ENCODE results near the gene UQCR10.

Gene UQCR10

GRCh38 chr22:29767171-29768051 lies at the start of gene UQCR10:
UQCR10 (plus strand) TSS chr22:29767369; CDS start chr22:29767399, 30 bp downstream.
- DNase-seq, result peak; percentile 94

- DNase-seq, result no peak
Measured at GRCh38 chr22:29717789-29718188, 49.4 kb upstream of the UQCR10 start.

DNA sequence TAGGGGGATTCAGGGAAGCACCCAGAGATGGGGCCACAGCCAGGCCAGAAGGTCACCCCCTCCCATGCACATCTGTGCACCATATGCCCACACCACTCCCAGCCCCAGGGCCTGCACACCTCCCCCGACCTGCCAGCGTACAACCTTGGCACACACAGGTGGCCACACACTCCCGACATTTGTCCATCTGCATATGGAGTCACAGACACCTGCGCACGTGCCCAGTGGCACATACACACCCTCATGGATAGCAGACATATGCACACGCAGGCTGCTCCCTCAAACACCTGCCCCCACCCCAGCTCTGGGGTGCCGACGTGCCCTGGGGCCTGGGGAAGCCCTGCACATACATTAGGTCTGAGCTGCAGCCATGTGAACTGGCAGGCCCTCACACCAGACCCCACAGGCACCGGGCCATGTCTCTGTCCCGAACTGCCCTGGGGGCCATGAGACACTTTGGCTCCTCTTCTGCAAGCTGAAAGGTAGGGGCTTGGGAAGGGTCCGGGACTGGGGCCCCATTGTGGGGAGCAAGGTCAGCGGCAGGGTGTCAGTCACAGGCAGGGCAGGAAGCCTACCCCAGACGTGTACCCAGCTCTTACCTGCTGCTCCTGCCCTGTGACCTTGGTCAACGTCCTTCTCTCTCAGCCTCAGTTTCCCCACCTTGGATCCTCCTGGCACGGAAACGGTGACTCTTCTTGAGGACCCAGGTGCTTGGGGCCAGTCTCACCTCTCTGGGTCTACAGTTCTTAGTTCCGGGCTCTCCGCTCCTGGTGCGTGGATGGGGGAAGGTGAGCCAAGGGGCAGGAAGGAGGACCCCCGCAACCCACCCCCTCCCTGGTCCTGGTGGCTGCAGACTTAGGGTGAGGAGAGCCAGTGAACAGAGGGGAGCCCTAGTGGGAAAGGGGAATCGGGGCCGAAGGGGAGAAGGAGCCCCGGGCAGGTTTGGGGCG lies 47.9 kb upstream of the UQCR10 start:
- no peak for DNase-seq

GRCh38 chr22:29719899-29720645 lies 47.1 kb upstream of the UQCR10 start, which contains the start of gene CABP7:
CABP7 (plus strand) TSS chr22:29720003; CDS start chr22:29720425, 422 bp downstream.
- DNase-seq, result no peak

DNA sequence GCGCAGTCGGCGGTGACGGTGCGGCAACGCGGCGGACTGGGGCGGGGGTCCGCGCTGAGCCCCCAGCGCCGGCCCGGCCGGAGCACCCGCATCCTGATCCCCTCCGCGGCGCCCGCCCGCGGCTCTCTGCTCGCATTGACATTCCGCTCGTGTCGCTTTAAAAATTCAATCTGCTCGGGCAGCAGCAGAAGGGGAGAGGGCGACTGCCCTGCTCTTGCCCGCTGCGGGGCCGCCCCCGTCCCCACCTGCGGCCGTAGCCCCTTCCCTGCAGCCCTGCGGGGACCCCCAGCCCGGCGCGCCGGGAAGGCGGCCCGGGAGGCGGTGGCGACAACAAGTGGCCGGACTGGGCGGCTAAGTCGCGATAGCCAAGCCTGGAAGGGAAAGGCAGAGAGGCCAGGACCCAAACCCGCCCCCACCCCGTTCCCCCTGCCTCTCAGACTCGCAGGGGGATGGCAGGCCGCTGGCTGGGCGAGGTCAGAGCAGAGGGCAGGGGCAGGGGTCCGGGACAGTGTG lies 46.3 kb upstream of the UQCR10 start:
- DNase-seq, result no peak

DNA sequence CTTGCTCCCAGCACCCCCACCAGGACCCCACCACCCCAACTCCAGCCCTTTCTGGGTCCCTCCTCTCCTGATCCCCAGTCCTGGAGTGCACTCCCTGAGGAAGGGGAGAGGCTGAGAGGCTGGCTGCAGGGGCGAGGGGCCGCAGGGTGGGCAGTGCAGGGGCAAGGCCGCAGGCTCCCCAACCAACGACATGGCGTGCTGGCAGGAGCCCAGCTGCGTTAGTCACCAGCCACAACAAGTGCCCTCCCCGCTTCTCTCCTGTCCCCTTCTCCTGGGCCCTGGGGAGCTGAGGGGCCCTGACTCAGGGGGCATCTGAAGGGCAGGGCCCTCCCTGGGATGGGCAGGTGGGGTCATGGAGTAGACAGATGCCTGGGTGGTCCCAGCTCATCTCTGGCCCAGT lies 45.0 kb upstream of the UQCR10 start:
- DNase-seq, result no peak

- no peak for DNase-seq
Measured at GRCh38 chr22:29722587-29722986, 44.6 kb upstream of the UQCR10 start.

GRCh38 chr22:29723766-29724165 lies 43.4 kb upstream of the UQCR10 start:
- DNase-seq, result no peak

GRCh38 chr22:29724843-29725242 lies 42.3 kb upstream of the UQCR10 start:
- no peak for DNase-seq

DNA sequence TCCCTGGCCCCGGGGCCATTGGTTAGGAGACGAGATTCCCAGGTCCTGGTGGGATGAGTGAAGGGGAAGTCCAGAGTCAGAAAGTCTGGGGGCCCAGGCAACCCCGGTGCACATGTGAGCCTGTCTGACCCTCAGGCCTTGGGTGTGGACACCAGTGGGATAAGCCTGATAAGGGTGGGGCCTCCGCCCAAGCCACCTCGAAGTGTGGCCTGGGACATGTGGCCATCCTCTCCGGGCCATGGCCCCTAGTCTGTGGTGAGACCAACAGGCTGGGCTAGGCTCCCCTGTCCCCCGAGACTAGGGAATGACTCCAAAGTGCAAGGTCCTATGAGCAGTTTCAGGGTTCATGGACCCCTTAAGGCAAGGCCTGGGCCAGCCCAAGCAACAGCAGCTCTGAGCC lies 41.1 kb upstream of the UQCR10 start:
- DNase-seq, result no peak

DNA sequence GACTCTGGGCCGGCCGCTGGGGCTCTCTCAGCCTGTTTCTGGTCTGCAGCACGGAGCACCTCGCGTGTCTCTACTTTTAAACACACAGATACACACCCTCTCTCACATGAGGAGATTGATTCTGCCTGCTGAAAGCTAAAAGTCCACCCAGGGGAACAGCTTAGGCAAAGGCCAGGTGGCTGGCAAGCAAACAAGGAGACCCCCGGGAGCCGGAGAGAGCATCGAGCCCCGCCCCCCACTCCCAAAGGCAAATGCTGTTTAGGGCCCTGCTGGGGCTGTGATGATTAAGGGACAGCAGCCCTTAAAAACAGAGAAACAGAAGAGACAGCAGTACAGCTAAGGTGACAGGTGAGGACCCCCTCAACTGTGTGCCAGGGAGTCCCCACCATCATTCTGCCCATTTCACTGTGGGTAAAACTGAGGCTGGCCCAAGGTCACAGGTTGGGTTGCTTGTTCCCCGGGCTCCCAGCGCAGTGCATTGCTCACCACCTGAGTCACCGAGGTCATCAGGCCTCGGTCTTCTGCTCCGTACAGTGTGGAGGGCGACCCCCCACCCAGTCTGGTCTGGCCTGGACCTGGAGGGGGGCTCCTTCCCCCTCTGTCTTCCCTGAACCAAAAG lies 40.5 kb upstream of the UQCR10 start:
- no peak for DNase-seq

GRCh38 chr22:29727131-29727523 lies 40.0 kb upstream of the UQCR10 start:
- DNase-seq, result no peak

- DNase-seq, result no peak
Measured at GRCh38 chr22:29729161-29729560, 38.0 kb upstream of the UQCR10 start.

- DNase-seq, result no peak
Measured at GRCh38 chr22:29731058-29731850, 35.9 kb upstream of the UQCR10 start.

GRCh38 chr22:29732883-29733282 lies 34.3 kb upstream of the UQCR10 start:
- no peak for DNase-seq

DNA sequence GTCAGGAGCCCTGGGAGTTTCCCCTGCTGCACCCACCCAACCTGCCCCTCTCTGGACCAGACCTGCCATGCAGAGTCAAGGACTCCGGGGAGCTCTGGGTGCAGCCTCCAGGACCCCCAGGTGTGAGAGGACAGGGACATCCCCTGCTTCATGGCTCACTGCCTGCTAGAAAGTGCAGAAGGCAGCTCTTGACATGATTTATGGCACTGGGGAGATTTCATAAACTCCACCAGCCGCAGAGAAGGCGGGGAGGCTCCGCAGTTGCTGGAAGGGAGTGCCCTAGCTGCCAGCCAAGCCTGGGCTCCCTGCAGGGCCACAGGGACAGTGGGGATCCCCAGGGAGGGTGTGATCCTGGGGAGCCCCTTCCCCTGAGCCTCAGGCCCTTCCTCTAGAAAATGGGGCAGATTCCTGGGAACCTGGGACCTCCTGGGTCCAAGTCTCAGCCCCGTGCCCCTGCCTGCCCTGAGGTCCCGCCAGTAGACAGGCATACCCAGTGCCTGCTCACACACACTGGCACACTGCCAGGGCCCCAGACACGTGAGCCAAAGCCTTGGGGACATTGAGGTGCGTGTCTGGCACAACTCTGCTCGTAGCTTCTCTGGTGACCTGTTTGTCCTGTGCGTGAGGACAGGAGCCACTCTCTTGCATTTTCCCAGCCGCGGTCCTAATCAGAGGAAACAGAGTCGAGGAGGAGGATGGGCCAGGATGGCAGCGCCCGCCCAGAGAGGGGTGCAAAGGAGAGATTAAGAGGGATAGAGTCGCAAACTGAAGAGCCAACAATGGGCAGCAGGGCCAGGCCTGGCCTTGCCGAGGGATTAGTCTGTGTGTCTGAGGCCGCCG lies 33.6 kb upstream of the UQCR10 start:
- no peak for DNase-seq

DNA sequence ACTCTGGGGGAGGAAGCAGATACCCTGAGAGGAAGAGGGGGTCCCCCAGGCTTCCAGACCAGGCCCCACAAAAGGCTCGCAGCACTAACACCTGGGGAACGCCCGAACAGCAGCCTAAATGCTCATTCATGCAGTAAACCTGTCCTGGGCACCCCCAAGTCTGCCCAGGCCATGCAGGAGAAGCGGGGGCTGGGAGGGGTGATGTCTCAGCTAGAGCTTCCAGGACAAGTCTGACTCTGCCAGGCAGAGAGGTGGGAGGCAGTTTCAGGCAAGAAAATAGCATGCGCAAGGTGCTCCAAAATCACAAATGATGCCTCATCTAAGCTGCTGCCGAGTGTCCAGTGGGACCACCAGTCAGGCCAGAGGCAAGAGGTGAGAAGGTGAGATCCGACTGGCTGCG lies 32.8 kb upstream of the UQCR10 start:
- DNase-seq, result no peak

DNA sequence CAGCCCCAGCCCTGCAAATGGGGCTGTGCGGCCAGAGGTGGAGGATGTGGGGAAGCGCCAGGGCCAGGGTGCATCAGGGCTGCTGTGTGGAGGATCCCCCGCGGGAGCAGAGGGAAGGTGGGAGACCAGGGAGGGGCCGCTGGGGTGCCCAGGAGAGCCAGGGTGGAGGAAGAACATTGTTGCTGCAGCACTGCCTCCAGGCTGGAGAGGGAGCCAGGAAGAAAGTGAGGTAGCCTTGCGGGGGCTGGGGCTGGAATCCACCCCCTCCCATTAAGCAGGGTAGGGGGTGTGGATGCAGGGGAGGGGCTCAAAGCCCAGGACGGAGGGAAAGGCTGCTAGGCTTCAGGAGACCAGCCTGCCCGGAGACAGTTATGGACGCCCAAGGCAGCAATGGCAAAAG lies 32.3 kb upstream of the UQCR10 start:
- DNase-seq, result no peak

GRCh38 chr22:29735416-29735815 lies 31.8 kb upstream of the UQCR10 start:
- DNase-seq, result no peak

All from femur (tissue), 1 donor.